EH (cell line): ENCODE results near the gene CCDC86.

ENCODE experiments used
- DNase-seq: peaks from one replicate; pipeline ENCODE4 v3.0.0-alpha.2; 2015; ENCODE audit warnings: low read depth

The CCDC86 gene

DNA sequence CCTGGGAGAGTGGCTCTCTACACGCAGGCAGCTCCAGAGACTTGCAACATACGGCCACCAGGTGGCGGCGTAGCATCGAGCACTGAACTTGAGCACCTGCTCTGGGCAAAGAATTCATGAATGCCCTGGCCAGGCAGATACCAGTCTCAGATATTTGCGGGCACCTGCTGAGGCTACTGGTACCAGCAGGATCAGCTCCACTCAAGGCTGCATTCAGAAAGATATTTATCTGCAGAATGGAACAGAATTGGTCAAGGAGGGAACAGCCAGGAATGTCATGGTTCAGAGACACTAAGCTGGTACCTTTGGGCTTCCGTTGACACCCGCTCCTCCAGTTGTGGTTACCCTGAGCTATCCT lies 10.8 kb upstream of the CCDC86 start:
- peak; percentile 76 for DNase-seq

DNA sequence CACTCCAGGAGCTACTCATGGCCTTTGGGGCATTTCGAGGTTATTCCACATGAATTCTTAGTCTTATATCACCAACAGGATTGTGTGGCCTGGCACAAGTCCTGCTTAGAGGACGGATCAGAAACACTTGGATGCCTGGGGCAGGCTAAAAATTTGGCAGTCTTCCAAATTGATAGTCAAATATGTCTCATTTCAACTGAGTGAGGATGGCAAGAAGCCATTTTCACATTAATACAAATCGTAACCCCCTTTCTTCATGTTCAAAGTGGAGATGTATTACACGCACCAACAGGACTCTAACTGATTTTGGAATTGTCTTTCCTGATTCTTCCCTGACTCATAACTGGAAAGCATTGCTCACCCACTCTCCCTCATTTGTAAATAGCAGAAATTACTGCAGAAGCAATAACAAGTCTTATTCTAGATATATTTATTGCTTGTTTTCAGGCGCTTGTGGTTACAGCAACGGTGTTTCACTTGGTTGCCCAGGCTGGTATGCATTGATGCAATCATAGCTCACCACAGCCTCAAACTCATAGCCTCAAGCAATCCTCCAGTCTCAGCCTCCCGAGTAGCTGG lies 10.3 kb upstream of the CCDC86 start:
- DNase-seq = peak; percentile 53

DNA sequence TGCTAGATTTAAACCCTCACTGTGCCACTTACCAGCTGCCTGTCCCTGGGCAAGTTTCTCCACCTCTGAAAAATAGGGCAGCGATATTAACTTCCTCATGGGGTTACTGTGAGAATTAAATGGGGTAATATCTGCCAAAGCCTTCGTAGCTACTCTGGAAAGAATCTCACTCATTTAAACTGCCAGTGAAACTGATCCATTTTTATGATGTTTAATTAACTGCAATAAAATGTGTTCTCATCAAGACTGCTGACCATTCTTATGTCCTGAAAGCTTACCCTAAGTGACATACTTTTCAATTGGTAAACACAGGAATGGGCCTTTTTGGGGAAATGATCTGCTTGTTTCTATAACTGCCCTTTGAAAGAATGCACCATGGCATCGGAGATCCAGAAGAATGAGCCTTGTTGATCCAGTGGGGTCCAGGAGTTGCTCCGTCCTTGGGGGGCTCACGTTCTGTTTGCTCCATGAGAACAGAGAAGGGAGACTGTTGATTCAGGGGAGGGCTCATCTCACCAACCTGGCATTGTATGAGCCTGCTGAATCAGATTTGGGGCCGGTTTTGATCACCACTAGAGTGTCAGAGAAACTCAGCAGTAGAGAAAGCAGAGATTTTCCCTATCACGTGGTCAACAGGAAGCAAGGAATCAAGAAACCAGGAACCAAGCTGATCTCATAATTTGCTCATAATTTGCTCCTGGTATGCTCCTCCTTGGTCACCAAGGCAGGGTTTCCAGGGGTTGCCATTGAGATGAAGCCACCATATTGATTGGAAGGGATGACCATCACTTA lies 7.0 kb upstream of the CCDC86 start:
- DNase-seq = no peak

DNA sequence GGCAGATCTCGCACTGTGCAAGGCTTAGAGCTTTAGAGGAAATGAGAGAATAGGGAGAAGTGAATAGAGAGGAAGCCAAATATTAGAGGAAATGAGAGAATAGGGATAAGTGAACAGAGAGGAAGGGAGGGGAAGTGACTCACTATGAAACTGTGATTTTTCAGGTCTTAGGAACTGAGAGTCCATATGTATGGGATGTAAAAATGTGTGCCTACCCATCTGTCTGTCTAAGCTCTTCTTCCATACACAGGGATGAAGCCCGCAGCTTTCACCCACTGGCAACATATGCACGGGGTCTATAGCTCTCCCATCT lies 6.4 kb upstream of the CCDC86 start:
- peak; percentile 8 for DNase-seq

DNA sequence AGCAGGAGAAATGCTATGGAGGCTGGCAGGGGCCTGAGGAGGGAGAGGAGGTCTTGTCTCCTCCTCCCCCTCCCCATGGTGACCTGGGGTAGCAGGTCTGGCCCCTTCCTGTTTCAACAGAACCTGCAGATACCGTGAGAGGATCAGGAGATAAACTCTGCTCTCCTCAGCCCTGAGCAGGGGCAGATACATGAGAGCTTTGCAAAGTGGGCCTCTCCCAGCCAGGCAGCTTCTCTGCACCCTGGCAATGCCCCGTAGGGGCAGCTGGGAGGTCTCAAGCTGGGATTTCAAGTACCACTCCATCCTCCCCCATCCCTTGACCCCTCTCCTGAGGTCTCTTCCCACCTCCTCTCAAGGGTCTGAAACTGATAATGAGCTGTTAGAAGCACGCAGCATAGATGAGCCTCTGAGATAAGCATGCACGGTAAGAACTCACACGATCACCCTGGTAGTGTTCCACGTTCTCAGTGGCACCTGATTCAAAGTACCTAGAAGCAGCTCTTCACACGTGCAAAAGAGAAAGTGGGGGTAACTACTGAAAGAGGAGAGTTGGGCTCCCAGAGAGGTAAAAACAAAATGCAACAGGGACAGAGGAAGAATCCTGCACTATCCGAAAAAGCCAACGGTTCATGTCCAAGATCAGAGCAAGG lies 4.9 kb upstream of the CCDC86 start:
- no peak for DNase-seq

DNA sequence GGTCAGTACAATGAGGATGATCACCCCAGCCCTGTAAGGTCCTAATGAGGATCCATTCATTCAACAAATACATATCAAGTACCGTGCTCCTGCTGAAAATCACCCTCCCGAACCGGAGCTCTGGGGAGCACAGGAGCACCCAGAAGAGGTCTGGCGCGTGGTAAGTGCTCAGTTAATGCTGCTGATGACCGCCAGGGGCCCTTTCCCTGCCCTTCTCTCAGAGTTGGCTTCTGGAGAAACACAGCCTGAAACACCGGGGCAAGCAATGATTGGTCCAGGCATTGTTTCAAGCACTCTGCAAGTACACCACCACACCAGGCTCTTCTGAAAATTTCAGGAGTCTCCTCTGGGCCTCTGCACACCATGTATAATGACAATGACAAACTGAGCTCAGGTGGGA lies 3.8 kb upstream of the CCDC86 start:
- peak; percentile 38 for DNase-seq

DNA sequence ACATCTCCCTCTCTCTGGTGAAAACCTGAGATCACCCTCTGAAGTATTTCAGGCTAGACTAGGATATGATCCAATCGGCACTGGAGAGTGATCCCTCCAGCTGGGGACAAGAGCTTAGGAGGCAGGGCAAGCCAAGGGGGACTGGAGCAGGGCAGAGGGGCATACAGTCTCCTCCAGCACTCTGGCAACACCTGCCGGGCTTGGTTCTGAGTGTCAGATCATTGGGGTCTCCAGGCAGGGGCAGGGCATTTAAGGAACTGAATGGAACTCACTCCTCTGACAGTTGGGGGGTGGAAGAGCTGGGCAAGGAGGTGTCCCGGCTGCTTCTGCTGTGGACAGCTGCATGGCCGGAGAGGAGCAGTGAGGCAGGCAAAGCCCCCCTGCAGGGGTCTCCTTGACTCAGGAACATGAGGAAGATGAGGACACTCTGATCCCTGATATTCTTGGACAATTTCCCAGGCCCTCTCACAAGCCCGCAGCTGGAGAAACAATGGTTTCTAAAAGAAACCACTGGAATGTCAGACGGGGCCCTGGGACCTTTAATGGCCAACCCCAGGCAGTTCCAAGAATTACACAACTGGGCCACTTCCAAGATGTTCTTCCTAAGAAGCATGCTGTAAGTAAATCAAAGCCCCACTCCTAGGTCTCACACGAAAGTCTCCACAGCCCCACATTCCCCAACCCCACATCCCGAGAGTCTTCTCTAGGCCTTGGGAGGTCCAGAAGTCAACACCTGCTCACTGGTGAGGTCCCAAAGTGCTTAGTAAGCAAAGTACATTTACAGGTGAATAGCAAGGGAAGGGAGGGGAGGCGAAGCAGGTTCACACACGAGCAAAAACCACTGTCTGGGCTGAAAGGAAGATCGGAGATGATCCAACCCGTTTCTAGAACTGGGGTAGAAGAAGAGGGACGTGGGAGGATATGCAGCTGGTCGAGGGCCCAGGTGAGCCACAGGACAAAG lies 1.2 kb upstream of the CCDC86 start:
- DNase-seq = peak; percentile 96

DNA sequence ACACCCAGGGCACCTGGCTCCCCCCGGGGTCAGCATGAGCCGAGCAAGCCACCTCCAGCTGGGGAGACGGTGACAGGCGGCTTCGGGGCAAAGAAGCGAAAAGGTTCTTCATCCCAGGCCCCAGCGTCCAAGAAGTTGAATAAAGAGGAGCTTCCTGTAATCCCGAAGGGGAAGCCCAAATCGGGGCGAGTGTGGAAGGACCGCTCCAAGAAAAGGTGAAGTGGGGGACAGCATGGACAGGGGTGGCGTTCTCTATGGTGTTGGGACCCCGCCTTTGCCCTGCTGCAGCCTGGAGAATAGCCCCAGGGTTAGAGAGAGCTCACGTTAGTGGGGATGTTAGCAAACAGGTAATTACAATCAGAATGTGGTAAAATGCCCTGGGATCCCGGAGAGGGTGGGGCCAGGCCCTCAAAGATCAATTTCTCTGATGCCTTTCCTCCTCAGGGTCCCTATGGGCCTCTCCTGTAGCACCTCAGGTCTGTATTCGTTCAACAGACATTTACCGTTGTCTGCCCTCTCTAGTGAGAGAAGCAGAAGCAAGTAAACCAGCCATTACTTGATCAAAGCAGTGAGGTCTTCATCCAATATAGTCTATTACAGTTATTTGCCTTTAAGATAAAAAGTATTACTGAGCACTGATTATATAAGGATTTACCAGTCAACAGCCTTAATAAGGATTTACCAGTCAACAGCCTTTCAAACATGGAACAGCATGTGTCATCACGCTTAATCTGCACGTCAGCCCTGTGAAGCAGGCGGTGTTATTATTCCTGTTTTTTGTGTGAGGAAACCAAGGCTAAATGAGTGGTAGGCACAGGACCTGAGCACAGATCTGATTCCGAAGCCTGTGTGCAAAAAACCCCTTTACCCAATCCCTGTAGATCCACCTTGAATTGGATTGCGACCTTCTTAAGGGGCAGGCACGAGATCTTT lies 1.0 kb downstream of the CCDC86 start:
- DNase-seq = peak; percentile 10

DNA sequence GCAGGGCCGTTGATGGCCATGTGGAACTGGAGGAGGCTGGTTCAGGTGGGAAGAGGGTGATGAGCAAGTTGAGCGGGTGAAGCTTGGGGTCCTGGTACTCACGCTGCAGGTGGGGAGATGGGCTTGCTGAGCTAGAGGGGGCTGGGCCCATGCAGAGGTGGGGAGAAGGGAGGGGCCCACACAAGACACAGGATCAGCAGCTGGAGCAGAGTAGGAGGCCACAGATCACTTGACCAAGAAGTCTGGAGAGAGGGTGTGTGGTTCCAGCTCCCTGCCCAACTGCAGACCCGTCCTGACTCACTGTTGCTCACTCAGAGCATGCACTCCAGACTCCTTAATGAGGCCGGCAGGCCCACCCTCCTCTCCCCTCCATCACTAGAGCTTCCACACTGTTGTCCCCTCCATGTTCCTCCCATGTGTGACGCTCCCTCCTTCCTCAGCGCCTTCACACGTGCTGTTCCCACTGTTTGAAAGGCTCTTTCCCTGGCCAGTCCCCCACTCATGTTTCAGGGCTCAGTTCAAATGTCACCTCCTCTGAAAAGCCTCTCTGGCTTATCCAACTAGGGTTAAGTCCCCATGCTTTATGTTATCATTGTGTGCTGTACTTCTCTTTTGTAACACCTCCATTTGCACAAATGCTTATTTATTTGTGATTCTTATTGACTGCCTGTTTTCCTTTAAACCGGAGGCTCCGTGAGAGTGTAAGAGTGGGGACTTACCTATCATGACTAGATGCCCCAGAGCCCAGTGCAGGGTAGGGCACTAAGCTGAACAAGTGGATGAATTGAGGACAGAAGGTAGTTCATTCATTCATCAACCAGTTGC lies 2.3 kb downstream of the CCDC86 start:
- DNase-seq = peak; percentile 11

DNA sequence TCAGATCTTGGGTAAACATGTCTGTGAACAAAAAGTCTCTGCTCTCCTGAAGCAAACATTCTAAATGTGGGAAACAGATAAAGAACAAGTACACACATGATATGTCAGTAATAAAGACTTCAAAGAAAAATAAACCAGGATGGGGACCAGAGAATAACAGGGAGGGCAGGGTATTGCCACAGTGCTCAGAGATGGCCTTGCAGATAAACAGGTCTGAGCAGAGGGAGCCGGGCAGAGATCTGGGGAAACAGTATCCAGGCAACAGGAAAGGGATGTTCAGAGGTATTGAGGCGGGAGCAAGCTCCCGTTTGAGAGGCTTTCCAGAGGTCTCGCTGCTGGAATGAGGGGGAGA lies 2.9 kb downstream of the CCDC86 start:
- no peak for DNase-seq

DNA sequence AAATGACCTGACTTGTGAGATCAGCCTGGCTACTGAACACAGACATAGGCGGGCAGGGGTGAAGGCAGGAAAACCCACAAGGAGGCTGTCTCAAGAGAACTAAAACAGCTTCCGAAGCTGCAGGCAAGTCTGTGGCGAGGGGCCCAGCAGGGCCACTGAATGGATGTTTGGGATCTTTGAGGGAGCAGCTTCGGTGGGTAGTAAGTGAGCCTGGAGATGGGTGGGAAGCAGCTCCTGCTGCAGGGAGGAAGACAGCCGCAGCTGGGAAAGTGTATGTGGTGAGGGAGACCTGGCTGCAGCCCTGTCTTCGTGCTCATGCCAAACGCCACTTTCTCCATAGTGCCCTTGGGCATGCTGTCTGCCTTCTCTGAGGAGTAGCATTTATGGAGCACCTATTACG lies 3.4 kb downstream of the CCDC86 start:
- DNase-seq = no peak

DNA sequence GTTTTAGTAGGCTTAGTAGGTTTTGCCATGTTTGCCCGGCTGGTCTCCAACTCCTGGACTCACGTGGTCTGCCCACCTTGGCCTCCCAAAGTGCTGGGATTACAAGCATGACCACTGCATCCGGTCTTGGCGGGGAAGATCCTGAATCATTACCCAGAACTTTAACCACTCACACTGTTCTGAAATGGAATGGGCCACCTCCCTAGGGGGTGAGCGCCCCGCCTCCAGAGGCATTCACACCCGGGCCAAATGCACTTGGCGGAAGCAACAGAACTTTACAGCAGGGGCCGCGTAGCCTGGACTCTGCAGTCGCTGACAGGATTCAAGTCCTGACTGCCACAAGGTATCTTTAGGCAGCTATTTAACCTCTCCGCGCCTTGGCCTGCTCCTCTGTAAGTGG lies 5.4 kb downstream of the CCDC86 start:
- no peak for DNase-seq

DNA sequence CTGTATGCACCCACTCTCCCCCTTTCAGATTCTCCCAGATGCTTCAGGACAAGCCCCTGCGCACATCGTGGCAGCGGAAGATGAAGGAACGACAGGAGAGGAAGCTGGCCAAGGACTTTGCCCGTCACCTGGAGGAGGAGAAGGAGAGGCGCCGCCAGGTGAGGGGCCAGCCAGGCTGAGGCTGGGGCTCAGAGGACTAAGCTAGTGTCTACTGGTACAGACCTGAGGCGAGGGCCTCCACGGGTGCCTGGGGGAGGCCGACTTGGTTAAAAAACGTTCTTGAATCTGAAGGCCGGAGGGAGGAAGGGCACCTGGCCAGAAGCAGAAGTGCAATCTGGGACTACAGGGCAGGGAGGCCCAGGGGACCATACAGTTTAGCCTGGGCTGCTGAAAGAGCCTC lies 6.0 kb downstream of the CCDC86 start:
- no peak for DNase-seq

DNA sequence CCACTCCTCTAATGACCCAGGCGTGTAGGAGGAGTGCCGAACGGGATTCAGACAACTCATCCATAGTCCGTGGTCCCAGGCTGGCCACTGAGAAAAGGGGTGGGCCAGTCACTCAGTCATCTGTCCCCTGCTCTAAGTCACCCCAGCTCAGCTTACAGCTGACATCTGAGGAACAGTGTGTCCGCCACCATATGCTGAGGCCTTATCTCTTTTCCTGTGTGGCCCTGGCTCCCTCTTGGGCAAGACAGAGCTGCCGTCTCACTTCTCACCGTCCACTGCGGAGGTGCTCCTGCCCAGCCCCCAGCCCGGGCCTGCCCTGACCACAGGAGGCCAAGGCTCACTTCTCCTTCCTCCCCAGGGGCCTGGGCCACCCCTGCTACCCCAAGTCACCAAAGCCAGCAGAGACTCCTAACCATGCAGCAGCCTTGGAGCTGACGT lies 6.8 kb downstream of the CCDC86 start:
- DNase-seq = no peak

DNA sequence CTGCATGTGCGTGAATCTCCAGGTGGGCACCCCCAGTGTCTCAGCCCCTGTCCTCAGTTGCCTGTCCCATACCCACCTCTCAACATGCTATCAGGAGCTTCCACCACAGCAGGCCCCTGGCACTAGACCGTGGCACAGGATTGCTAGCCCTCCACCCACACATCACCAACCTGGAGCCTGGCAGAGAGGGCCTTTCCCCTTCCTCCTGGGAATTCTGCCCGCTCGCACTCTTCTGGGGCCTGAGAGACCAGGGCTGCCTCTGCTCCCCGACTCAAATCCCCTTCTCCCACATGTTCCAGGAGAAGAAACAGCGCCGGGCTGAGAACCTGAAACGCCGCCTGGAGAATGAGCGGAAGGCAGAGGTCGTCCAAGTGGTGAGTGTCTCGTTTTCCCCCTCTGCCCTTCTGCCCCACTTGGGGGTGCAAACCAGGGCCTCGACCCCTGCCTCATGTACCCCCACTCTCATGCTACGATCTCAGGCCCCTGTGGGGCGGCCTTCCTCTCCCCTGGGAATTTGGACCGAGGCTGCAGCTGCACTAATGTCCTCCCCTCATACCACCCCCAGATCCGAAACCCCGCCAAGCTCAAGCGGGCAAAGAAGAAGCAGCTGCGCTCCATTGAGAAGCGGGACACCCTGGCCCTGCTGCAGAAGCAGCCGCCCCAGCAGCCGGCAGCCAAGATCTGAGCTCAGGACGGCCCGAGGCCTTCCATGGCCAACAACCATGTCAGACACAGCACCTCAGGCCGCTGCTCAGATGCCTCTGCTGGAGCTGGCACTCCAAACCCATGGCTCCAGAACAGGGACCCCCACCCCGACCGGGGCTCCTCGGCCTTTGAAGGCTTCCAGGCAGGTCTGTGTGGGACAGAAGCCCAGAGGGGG lies 8.0 kb downstream of the CCDC86 start:
- DNase-seq = no peak

DNA sequence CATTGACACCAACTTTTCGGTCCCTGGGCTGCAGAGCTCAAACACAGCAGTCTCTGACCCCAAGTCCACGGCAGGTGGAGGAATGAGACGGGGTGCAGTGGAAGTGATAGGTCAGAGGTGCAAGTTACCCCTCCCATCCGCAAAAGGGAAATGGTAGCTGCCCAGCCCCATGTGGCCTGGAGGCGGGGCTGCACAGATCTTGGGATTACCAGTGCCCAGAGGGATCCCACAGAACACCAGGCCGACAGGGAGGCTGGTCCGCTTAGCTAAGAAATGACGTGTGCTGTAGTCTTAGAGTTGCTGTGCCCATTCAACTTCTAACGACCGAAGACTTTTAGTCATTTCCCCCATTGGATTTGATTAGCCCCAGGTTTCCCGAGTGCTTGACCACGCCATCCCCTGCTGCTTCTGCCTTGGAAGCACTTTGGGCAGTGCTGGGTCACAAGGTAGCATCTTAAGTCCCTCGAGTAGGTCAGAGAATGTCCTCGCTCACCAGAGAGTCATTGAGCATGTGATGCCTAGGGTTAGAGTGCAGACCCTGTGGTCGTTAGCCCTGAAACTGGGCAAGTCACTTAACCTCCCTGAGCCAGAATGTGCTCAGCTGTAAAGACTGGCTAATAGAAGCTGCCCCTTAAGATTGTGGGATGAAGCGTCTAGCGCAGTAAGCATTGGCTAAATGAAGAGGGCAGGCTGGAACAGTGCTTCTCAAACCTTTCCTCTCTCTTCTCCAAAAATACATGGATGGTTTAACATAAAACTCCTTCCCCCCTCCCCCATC lies 9.6 kb downstream of the CCDC86 start:
- DNase-seq = no peak

DNA sequence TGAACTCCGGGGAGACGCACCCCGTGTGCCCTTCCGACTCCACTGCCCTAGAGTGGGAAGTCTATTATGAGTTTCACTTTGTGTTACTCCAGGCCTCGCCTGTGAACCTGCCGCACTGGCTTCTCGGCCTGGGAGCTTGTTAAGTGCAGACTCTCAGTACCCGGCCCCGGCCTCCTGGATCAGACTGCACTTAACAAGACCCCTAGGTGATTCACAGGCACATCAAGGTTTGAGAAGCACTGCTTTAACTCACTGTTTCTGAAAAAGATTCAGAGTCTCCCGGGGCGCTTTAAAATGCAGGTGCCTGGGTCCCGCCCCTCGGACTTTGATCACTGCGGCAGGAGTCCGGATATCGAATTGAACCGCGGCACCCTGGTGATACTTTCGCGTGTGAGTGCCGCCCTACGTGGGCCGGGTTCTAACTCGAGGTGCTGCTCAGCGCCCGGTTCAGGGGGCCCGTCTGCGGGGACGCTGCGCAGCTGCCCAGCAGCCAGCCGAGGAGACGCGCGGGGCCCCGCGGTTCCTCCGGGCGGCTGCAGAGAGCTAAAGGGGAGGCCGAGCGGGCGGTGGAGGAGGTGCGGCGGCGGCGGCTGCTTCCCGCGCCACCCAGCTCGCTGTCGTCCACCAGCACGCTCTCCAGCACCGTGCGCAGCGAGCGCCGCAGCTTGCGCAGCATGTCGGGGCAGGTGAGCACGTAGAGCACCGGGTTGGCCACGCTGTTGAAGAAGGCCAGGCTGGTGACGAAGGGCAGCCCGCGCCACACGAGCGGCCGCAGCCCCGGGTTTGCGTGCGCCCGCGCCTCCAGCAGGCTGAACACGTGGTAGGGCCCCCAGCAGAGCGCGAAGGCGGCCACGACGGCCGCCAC lies 10.4 kb downstream of the CCDC86 start:
- DNase-seq = no peak
